A549 treated with CpdA at 1 μM for 4 hours (cell line): ENCODE data around the gene CD40. TPM values are rescaled to one million over a fixed set of nuclear protein-coding genes. Genes with fewer than 3 reads are reported as not detected.

Experiments used
- total RNA-seq: library from RNA; stranded (reverse); fragments of 200-300 nt; extraction: Qiagen RNA extraction; gene quantifications from 5 replicates; pipeline ENCODE4 v1.2.3, GENCODE V29; 2022; ENCODE audit warnings: low read depth

CD40 gene
- total RNA-seq, result 3.9 to 4.9 TPM (median 4.5 TPM) in 5 replicates

GRCh38 chr20:46117704-46118467 is at the start of gene CD40:
TSS of gene CD40 (plus strand) at chr20:46118314. CDS start at chr20:46118344, 30 bp downstream.

GRCh38 chr20:46089417-46090388 is 28.4 kb upstream of the CD40 start, which contains the start of gene NCOA5:
TSS of gene NCOA5 (minus strand) at chr20:46089962. CDS start at chr20:46079424, 10,538 bp downstream.

Other genes with a start within 250 kb of the CD40 start
- gene ZSWIM1, start 237.1 kb upstream of the CD40 start, total RNA-seq, result 5.4 to 7.1 TPM (median 6.5 TPM) in 5 replicates
- gene SPATA25, start 230.7 kb upstream of the CD40 start, total RNA-seq, result 0.34 to 0.87 TPM (median 0.70 TPM) in 5 replicates
- 0.79 to 1.7 TPM (median 1.1 TPM) in 5 replicates for gene NEURL2, start 227.1 kb upstream of the CD40 start, total RNA-seq
- gene CTSA, start 227.0 kb upstream of the CD40 start, total RNA-seq, result 104 to 133 TPM (median 122 TPM) in 5 replicates
- 1.7 to 2.4 TPM (median 2.0 TPM) in 5 replicates for gene PLTP, start 206.2 kb upstream of the CD40 start, total RNA-seq
- 27.7 to 37.0 TPM (median 32.2 TPM) in 5 replicates for gene PCIF1, start 183.6 kb upstream of the CD40 start, total RNA-seq
- 8.4 to 11.0 TPM (median 10.5 TPM) in 5 replicates for gene ZNF335, start 146.1 kb upstream of the CD40 start, total RNA-seq
- 0.57 to 0.95 TPM (median 0.86 TPM) in 5 replicates for gene MMP9, start 109.4 kb upstream of the CD40 start, total RNA-seq
- 11.6 to 15.4 TPM (median 14.4 TPM) in 5 replicates for gene SLC12A5, start 89.1 kb upstream of the CD40 start, total RNA-seq
- gene NCOA5, start 28.4 kb upstream of the CD40 start, total RNA-seq, result 19.9 to 25.0 TPM (median 23.0 TPM) in 5 replicates
- gene CDH22, start 190.2 kb downstream of the CD40 start, total RNA-seq, result 0.03 to 0.08 TPM (median 0.05 TPM) in 3 of 5 replicates, not detected in the others